Hepatic stellate cell (primary cell): ENCODE measurements around the gene BRD7.
A peak's percentile ranks its signal among the peaks of the same experiment; 100 is the strongest.

Experiments used
- DNase-seq: peaks from one replicate; pipeline ENCODE4 v3.0.0; 2011; ENCODE audit warnings: low spot score

Gene BRD7

GRCh38 chr16:50271148-50272041 is 97.4 kb downstream of the BRD7 start:
- no peak for DNase-seq

- no peak for DNase-seq
These were observed 98.2 kb downstream of the BRD7 start for GRCh38 chr16:50270510-50271147.

GRCh38 chr16:50269769-50270509 is 98.8 kb downstream of the BRD7 start:
- DNase-seq: no peak

- no peak for DNase-seq
These were observed 99.6 kb downstream of the BRD7 start for GRCh38 chr16:50269061-50269705.

- no peak for DNase-seq
These were observed 100.4 kb downstream of the BRD7 start for GRCh38 chr16:50268352-50268751.

GRCh38 chr16:50267651-50268050 is 101.1 kb downstream of the BRD7 start:
- DNase-seq: no peak

- no peak for DNase-seq
These were observed 101.6 kb downstream of the BRD7 start for GRCh38 chr16:50267151-50267631.

GRCh38 chr16:50266337-50267091 is 102.3 kb downstream of the BRD7 start, which contains the start of gene ADCY7:
Gene ADCY7 (plus strand): TSS chr16:50266551. CDS start chr16:50288180, 21,629 bp downstream.
- peak; percentile 88 for DNase-seq
